Measurements from ENCODE around the gene ADARB2. TPM values are rescaled to one million over a fixed set of nuclear protein-coding genes. Genes with fewer than 3 reads are reported as not detected.

The ADARB2 gene
- total and polyA plus RNA-seq, 2 experiments from 2014 or later = 0.13 to 0.48 TPM

- TF ChIP-seq CTCF (IDR thresholded peaks at IDR 0.05; ENCODE audit: poor library complexity) (no peak), EZH2phosphoT487 (IDR thresholded peaks at IDR 0.05; ENCODE audit: low read depth, severe bottlenecking, unreplicated experiment) (no peak), EZH2 (IDR thresholded peaks at IDR 0.05; ENCODE audit: borderline replicate concordance) (no peak)
- Histone ChIP-seq H3K79me2 (no peaks in the 10 kb centered on the region), H3K9me2 (replicated peaks; ENCODE audit: insufficient read depth) (no peaks in the 10 kb centered on the region), H3K27me3 (no peaks in the 10 kb centered on the region), H3K36me3 (replicated peaks; ENCODE audit: insufficient read depth, low read depth) (no peaks in the 10 kb centered on the region), H3K27ac (no peak overlapping the region), H4K20me1 (ENCODE audit: insufficient read depth, poor library complexity, severe bottlenecking) (no peaks in the 10 kb centered on the region), H3K4me3 (no peak overlapping the region), H3K4me2 (no peak overlapping the region), H3K9me3 (ENCODE audit: low read depth) (no peaks in the 10 kb centered on the region), H2AFZ (no peak overlapping the region), H3K4me1 (ENCODE audit: insufficient read depth) (no peaks in the 10 kb centered on the region)
- no peak for DNase-seq (ENCODE audit: low spot score)
- WGBS (ENCODE audit: low lambda C conversion rate, missing lambda C conversion rate) = 93% methylated on average over 10 of the region's 10 CpGs
Observed at GRCh38 chr10:1315178-1315577, 422.1 kb downstream of the ADARB2 start.

GRCh38 chr10:1311726-1312125, 425.6 kb downstream of the ADARB2 start:
- H3K4me1 ChIP-seq (ENCODE audit: insufficient read depth) = no peaks in the 10 kb centered on the region
- no peaks in the 10 kb centered on the region for H3K27me3 ChIP-seq
- WGBS (ENCODE audit: low lambda C conversion rate, missing lambda C conversion rate) = 90% methylated on average over 7 of the region's 7 CpGs
- no peaks in the 10 kb centered on the region for H3K36me3 ChIP-seq (replicated peaks; ENCODE audit: insufficient read depth, low read depth)
- H4K20me1 ChIP-seq (ENCODE audit: insufficient read depth, poor library complexity, severe bottlenecking) = no peaks in the 10 kb centered on the region
- H3K79me2 ChIP-seq = no peaks in the 10 kb centered on the region
- H2AFZ ChIP-seq = no peak overlapping the region
- H3K9me2 ChIP-seq (replicated peaks; ENCODE audit: insufficient read depth) = no peaks in the 10 kb centered on the region
- H3K27ac ChIP-seq = no peak overlapping the region
- H3K4me3 ChIP-seq = no peak overlapping the region
- TF ChIP-seq CTCF (IDR thresholded peaks at IDR 0.05; ENCODE audit: poor library complexity) (no peak), EZH2 (IDR thresholded peaks at IDR 0.05; ENCODE audit: borderline replicate concordance) (no peak), EZH2phosphoT487 (IDR thresholded peaks at IDR 0.05; ENCODE audit: low read depth, severe bottlenecking, unreplicated experiment) (no peak)
- no peak for DNase-seq (ENCODE audit: low spot score)
- no peak overlapping the region for H3K4me2 ChIP-seq
- H3K9me3 ChIP-seq (ENCODE audit: low read depth) = no peaks in the 10 kb centered on the region

GRCh38 chr10:1310271-1310789, 427.0 kb downstream of the ADARB2 start:
- no peaks in the 10 kb centered on the region for H3K79me2 ChIP-seq
- no peak for DNase-seq (ENCODE audit: low spot score)
- TF ChIP-seq CTCF (IDR thresholded peaks at IDR 0.05; ENCODE audit: poor library complexity) (no peak), EZH2phosphoT487 (IDR thresholded peaks at IDR 0.05; ENCODE audit: low read depth, severe bottlenecking, unreplicated experiment) (no peak), EZH2 (IDR thresholded peaks at IDR 0.05; ENCODE audit: borderline replicate concordance) (no peak)
- H3K27me3 ChIP-seq = no peaks in the 10 kb centered on the region
- H3K4me2 ChIP-seq = no peak overlapping the region
- H4K20me1 ChIP-seq (ENCODE audit: insufficient read depth, poor library complexity, severe bottlenecking) = no peaks in the 10 kb centered on the region
- no peak overlapping the region for H3K27ac ChIP-seq
- H3K9me2 ChIP-seq (replicated peaks; ENCODE audit: insufficient read depth) = no peaks in the 10 kb centered on the region
- no peaks in the 10 kb centered on the region for H3K36me3 ChIP-seq (replicated peaks; ENCODE audit: insufficient read depth, low read depth)
- H2AFZ ChIP-seq = no peak overlapping the region
- H3K4me3 ChIP-seq = no peak overlapping the region
- 54% methylated on average over 9 of the region's 9 CpGs for WGBS (ENCODE audit: low lambda C conversion rate, missing lambda C conversion rate)
- H3K9me3 ChIP-seq (ENCODE audit: low read depth) = no peaks in the 10 kb centered on the region
- no peaks in the 10 kb centered on the region for H3K4me1 ChIP-seq (ENCODE audit: insufficient read depth)

All from hepatocyte (in vitro differentiated cells).